GM18909 (cell line): Measurements from ENCODE around the gene SHISA4.
"Not testable (repeated sequence)": the region's sequence is repeated elsewhere in the genome, so short reads cannot be mapped to it uniquely, and the experiment has no call there.

ENCODE experiments used
- ATAC-seq: cut with Tn5 transposase; IDR thresholded peaks from one replicate; pipeline ENCODE4 v1.9.1; 2021; ENCODE audit warnings: mild to moderate bottlenecking; ENCODE audit not compliant: unreplicated experiment, poor library complexity

SHISA4 gene

GRCh38 chr1:201918343-201918742 is 29.6 kb downstream of the SHISA4 start:
- ATAC-seq: no peak

DNA sequence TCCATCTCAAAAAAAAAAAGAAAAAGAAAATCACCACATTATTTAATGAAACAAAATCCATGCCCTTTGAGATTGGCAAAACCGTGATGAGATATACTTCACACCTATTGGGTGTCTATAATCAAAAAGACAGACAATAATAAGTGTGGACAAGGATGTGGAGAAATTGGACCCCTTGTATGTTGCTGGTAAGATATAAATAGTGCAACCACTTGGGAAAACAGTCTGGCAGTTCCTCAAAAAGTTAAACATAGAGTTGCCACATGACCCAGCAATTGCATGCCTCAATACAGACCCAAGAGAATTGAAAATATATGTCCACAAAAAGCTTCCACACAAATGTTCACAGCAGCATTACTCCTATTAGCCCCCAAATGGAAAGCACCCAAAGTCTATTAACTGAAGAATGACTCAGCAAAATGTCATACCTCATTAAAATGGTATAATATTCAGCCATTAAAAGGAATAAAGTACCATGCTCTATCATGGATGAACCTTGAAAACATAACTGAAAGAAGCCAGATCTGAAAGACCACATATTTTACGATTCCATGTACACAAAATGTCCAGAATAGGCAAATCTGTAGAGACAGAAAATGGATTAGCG is 33.4 kb downstream of the SHISA4 start:
- no peak for ATAC-seq

DNA sequence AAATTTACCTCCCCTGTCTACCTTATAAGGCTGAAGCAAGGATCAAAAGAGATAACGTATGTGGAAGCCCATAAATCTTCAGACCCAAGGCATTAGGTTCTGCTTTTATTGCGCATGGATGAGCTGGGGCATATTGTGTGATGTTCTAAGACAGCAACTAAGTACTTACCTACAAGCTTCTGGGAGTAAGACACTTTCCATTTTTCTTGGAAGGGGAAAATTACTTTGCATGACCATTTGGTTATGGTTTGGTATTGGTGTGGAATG is 36.5 kb downstream of the SHISA4 start:
- ATAC-seq: no peak

GRCh38 chr1:201925981-201926645 is 37.4 kb downstream of the SHISA4 start:
- ATAC-seq: no peak

DNA sequence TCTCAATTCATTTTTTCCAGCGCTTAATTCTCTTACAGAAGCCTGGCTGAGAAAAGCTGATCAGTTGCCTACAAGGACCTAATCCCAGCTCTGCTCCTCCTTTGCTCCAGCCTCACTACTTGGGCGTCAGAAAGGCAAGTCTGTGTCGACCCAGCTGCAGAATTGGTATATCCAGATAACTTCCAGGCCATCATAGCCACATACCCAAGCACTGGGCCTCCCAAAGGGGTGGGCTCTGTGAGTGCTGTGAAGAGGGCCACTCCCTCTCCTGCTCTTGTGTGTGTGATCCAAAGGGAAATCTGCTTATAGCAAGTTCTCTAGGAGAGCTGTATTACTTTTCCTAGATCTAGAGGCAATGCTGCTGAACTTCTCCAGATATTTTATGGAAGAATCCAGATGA is 39.6 kb downstream of the SHISA4 start:
- no peak for ATAC-seq

DNA sequence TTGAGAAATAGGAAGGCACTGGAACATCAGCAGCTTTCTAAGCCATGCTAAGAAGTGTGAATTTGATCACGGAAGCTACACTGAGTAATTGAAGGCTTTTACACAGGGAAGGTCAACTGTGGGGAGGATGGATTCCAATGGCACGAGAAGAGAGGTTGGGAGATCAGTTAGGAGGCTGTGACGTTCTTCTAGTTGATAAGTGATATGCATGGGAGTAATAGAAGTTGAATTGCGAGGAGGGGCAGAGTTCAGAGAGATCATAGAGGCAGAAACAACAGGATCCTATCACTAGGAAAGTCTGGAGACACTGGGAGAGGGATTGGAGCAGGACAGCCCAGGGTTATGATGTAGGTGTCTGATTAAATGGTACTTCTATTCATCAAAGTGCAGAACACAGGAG is 41.4 kb downstream of the SHISA4 start:
- no peak for ATAC-seq

- no peak for ATAC-seq
Observed at GRCh38 chr1:201930803-201931202, 42.1 kb downstream of the SHISA4 start.

- no peak for ATAC-seq
Observed at GRCh38 chr1:201933840-201934430, 45.2 kb downstream of the SHISA4 start.

DNA sequence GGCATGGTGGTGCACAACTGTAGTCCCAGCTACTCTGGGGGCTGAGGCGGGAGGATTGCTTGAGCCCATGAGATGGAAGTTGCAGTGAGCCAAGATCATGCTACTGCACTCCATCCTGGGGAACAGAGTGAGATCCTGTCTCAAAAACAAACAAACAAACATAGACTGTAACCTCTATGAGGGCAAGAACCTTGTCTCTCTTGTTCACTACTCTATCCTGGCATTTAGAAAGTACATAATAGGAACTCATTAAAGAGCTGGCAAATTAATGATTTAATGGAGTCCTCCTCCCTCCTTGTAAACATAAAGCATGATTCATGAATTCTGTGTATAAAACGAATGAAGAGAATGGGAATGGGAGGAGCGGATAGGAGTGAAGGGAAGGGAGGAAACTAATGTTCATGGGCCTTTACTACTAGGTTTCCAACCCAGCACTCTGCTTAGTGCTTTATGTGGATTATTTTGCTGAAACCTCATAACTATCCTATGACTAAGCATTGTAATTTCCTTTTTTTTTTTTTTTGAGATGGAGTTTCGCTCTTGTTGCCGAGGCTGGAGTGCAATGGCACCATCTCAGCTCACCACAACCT is 49.0 kb downstream of the SHISA4 start:
- ATAC-seq: no peak

DNA sequence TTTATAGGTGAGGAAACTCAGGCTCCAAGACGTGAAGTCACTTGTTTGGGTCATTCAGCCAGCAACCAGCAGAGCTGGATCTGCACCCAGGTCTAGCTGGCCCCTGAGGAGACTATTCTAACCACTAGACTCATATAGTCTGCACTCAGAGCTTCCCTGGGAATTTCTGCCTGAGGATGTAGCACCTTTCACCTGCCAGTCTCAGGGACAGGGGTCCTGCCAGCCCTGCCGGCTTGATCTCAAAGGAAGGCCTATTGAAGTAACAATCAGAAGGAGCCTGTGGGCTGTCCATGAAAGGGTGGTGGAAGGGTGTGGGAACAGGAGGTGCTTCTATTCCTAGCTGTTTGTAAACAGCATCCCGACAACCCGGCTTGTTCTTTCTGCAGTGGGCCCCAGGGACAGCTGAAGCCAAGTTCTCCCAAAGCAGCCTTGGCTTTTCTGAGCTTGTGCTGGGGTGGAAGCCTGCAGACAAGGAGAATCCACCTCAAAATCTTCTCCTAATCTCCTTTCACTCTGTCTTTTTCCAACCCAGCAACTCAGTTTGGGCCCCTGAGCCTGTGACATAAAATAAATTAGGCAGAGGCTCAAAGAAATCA is 49.8 kb downstream of the SHISA4 start:
- no peak for ATAC-seq

GRCh38 chr1:201939148-201939547 is 50.5 kb downstream of the SHISA4 start:
- no peak for ATAC-seq

- no peak for ATAC-seq
Observed at GRCh38 chr1:201939574-201939973, 50.9 kb downstream of the SHISA4 start.

DNA sequence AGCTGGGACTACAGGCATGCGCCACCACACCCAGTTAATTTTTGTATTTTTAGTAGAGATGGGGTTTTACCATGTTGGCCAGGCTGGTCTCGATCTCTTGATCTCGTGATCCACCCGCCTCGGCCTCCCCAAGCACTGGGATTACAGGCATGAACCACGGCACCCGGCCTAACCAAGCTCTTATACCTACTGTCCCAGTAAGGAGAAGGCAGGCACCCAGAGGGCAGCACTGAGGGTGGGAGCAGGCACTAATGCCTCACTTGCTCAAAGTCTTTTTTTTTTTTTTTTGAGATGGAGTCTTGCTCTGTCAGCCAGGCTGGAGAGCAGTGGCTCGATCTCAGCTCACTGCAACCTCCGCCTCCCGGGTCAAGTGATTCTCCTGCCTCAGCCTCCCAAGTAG is 51.6 kb downstream of the SHISA4 start:
- ATAC-seq: not testable (repeated sequence)

DNA sequence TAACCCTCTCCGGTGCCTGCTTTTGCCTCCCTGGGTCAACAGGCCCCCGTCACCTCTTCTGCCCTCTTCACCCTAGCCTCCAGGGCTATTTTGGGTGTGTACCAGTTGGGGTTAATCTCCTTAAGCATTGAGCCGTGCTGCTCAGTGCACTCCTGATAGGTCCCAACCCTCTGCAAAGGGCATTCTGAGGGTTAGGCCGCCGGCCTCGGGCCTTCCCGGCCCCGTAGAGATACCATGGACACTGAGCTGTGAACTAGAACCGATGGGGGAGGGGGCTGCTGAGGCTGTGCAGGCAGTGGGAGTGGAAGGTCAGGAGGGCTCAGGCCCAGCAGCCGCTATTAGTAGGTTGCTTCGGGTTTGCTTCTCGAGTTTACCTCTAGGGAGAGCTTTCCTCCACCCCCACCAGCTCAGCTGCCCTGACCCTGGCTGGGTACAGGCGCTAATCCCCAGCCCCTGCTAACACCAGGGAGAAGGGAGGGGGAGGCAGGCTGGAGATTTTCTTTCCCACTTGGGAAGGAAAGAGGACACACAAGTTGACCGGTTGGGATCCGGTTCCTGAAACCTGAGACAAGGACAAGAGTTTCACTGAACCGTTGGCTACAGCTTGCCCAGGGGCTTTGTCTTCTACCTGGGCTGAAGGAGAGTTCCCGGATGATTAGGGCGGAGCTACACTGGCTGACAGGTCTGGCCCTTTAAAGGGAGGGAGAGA is 52.9 kb downstream of the SHISA4 start:
- ATAC-seq: no peak

GRCh38 chr1:201942129-201942495 is 53.4 kb downstream of the SHISA4 start:
- no peak for ATAC-seq
